H9 (cell line): ENCODE measurements around the gene CCDC157. TPM values are rescaled to one million over a fixed set of nuclear protein-coding genes. Genes with fewer than 3 reads are reported as not detected.
A peak's percentile ranks its signal among the peaks of the same experiment; 100 is the strongest.

Source experiments
- DNase-seq: peaks from one replicate; pipeline ENCODE4 v3.0.0-alpha.2; 2017
- H2AFZ ChIP-seq: one replicate; pipeline ENCODE4 v1.6.1; 2013; ENCODE audit warnings: mild to moderate bottlenecking, low read length, control low read depth, moderate library complexity
- H2AK5ac ChIP-seq: 2 replicates; pipeline ENCODE4 v1.6.1; 2013; ENCODE audit warnings: low read length, control low read depth, mixed read lengths; ENCODE audit not compliant: insufficient read length
- H2BK120ac ChIP-seq: one replicate; pipeline ENCODE4 v1.6.1; 2013; ENCODE audit warnings: low read depth, mild to moderate bottlenecking, low read length, control low read depth, inconsistent platforms; ENCODE audit not compliant: poor library complexity, severe bottlenecking
- H2BK12ac ChIP-seq: 2 replicates; pipeline ENCODE4 v1.6.1; 2013; ENCODE audit warnings: low read length, control low read depth, mixed read lengths, low read depth; ENCODE audit not compliant: insufficient read length
- H2BK15ac ChIP-seq: 2 replicates; pipeline ENCODE4 v1.6.1; 2013; ENCODE audit warnings: low read depth, low read length, control low read depth
- H2BK20ac ChIP-seq: one replicate; pipeline ENCODE4 v1.6.1; 2013; ENCODE audit warnings: low read depth, mild to moderate bottlenecking, low read length, control low read depth, inconsistent platforms; ENCODE audit not compliant: poor library complexity, severe bottlenecking
- H2BK5ac ChIP-seq: 2 replicates; pipeline ENCODE4 v1.6.1; 2013; ENCODE audit warnings: low read length, control low read depth, mixed read lengths; ENCODE audit not compliant: insufficient read length
- H3K14ac ChIP-seq: 2 replicates; pipeline ENCODE4 v1.6.1; 2013; ENCODE audit warnings: low read length, control low read depth; ENCODE audit not compliant: insufficient read depth
- H3K18ac ChIP-seq: 2 replicates; pipeline ENCODE4 v1.6.1; 2013; ENCODE audit warnings: low read depth, mild to moderate bottlenecking, mixed read lengths, low read length, control low read depth; ENCODE audit not compliant: insufficient read length
- H3K23ac ChIP-seq: 2 replicates; pipeline ENCODE4 v1.6.1; 2013; ENCODE audit warnings: low read length, control low read depth, mixed read lengths, low read depth; ENCODE audit not compliant: insufficient read length
- H3K23me2 ChIP-seq: 2 replicates; pipeline ENCODE4 v1.6.1; 2013; ENCODE audit warnings: low read depth, mild to moderate bottlenecking, mixed read lengths, low read length, control low read depth; ENCODE audit not compliant: insufficient read length, poor library complexity, severe bottlenecking
- H3K27ac ChIP-seq: 2 replicates; pipeline ENCODE4 v1.5.1; 2013; ENCODE audit warnings: low read length, control low read depth, mixed read lengths, low read depth; ENCODE audit not compliant: insufficient read length
- H3K27me3 ChIP-seq: 2 replicates; pipeline ENCODE4 v1.6.1; 2013; ENCODE audit warnings: low read length, control low read depth, inconsistent platforms; ENCODE audit not compliant: insufficient read depth
- H3K4ac ChIP-seq: 2 replicates; pipeline ENCODE4 v1.6.1; 2013; ENCODE audit warnings: low read depth, mild to moderate bottlenecking, control low read depth, inconsistent platforms, low read length, moderate library complexity
- H3K4me1 ChIP-seq: 2 replicates; pipeline ENCODE4 v1.6.1; 2013; ENCODE audit warnings: low read length, control low read depth, inconsistent platforms; ENCODE audit not compliant: insufficient read depth
- H3K4me2 ChIP-seq: 2 replicates; pipeline ENCODE4 v1.6.1; 2013; ENCODE audit warnings: low read length, control low read depth, mixed read lengths; ENCODE audit not compliant: insufficient read length, insufficient read depth
- H3K56ac ChIP-seq: 2 replicates; pipeline ENCODE4 v1.6.1; 2013; ENCODE audit warnings: low read depth, mild to moderate bottlenecking, mixed read lengths, low read length, control low read depth; ENCODE audit not compliant: insufficient read length
- H3K79me1 ChIP-seq: 2 replicates; pipeline ENCODE4 v1.6.1; 2013; ENCODE audit warnings: low read depth, mild to moderate bottlenecking, moderate library complexity, low read length, control low read depth, inconsistent platforms; ENCODE audit not compliant: insufficient read depth, poor library complexity, severe bottlenecking
- H3K79me2 ChIP-seq: 2 replicates; pipeline ENCODE4 v1.6.1; 2013; ENCODE audit warnings: low read length, control low read depth, inconsistent platforms; ENCODE audit not compliant: insufficient read depth
- H3K9ac ChIP-seq: 2 replicates; pipeline ENCODE4 v1.6.1; 2013; ENCODE audit warnings: low read length, control low read depth, mixed read lengths; ENCODE audit not compliant: insufficient read length; ENCODE audit errors: extremely low read depth
- H3K9me3 ChIP-seq: one replicate; pipeline ENCODE4 v1.6.1; 2013; ENCODE audit warnings: low read depth, low read length, inconsistent platforms; ENCODE audit not compliant: control insufficient read depth
- H3T11ph ChIP-seq: one replicate; pipeline ENCODE4 v1.6.1; 2013; ENCODE audit warnings: mild to moderate bottlenecking, low read length, control low read depth, inconsistent platforms
- H4K20me1 ChIP-seq: one replicate; pipeline ENCODE4 v1.6.1; 2013; ENCODE audit not compliant: control insufficient read depth, insufficient read length, insufficient read depth
- H4K5ac ChIP-seq: 2 replicates; pipeline ENCODE4 v1.6.1; 2013; ENCODE audit warnings: low read depth, mild to moderate bottlenecking, mixed read lengths, low read length, control low read depth; ENCODE audit not compliant: insufficient read length
- H4K8ac ChIP-seq: replicated peaks from 2 replicates; pipeline ENCODE4 v1.6.1; 2013; ENCODE audit warnings: low read length, control low read depth, mixed read lengths, low read depth; ENCODE audit not compliant: insufficient read length
- H4K91ac ChIP-seq: 2 replicates; pipeline ENCODE4 v1.6.1; 2013; ENCODE audit warnings: low read depth, mild to moderate bottlenecking, moderate library complexity, mixed read lengths, low read length, control low read depth; ENCODE audit not compliant: insufficient read length
- H3K27ac Mint-ChIP-seq, 3 experiments: 2 replicates in 2 of 3; 3 replicates in 1 of 3; pipeline ENCODE4 v1.8.0; 2020 to 2021; ENCODE audit warnings: mixed read lengths in 3 of 3, mild to moderate bottlenecking in 1 of 3, moderate library complexity in 1 of 3
- H3K27me3 Mint-ChIP-seq: 2 replicates; pipeline ENCODE4 v1.8.0; 2021; ENCODE audit warnings: low read depth, mild to moderate bottlenecking, moderate library complexity, mixed read lengths
- H3K36me3 Mint-ChIP-seq, 3 experiments: 2 replicates in 2 of 3; 3 replicates in 1 of 3; pipeline ENCODE4 v1.8.0; 2020 to 2021; ENCODE audit warnings: low read depth in 3 of 3, mixed read lengths in 3 of 3; ENCODE audit not compliant: insufficient read depth in 1 of 3
- H3K4me1 Mint-ChIP-seq, 2 experiments: 2 replicates each; pipeline ENCODE4 v1.8.0; 2020; ENCODE audit warnings: mixed read lengths in 2 of 2
- H3K4me3 Mint-ChIP-seq, 2 experiments: 2 replicates in 1 of 2; 3 replicates in 1 of 2; pipeline ENCODE4 v1.8.0; 2020 to 2021; ENCODE audit warnings: mild to moderate bottlenecking in 2 of 2, mixed read lengths in 2 of 2, moderate library complexity in 1 of 2
- H3K9me3 Mint-ChIP-seq, 2 experiments: 2 replicates in 1 of 2; 3 replicates in 1 of 2; pipeline ENCODE4 v1.8.0; 2020; ENCODE audit warnings: mild to moderate bottlenecking in 2 of 2, mixed read lengths in 2 of 2, moderate library complexity in 1 of 2
- CTCF ChIP-seq: fragments of 200-600 bp; sonication (generic); conservative IDR thresholded peaks from 3 replicates; pipeline ENCODE4 v1.8.0; 2021; ENCODE audit warnings: antibody characterized with exemption, mild to moderate bottlenecking
- WGBS: extraction: QIAGEN DNeasy Blood & Tissue Kit; methylation state at CpG from one replicate; pipeline ENCODE4 v1.1.7; 2013; ENCODE audit warnings: missing lambda C conversion rate, low lambda C conversion rate, mixed read lengths; ENCODE audit not compliant: insufficient read length; ENCODE audit errors: extremely low coverage; 5-methylcytosine and 5-hydroxymethylcytosine counted together
- total RNA-seq: library from RNA; stranded (reverse); gene quantifications from 2 replicates; pipeline ENCODE4 v1.2.1, GENCODE V29; 2021

The CCDC157 gene
- total RNA-seq, 1 experiment from 2014 or later: 4.3 TPM

- Histone ChIP-seq H2BK5ac (no peak overlapping the region), H3K4ac (no peak overlapping the region), H3K4me1 (no peaks in the 10 kb centered on the region; the same call in 1 of the 2 replicates), H2AK5ac (no peak overlapping the region), H2BK120ac (no peak overlapping the region), H4K8ac (no peak overlapping the region), H3T11ph (no peak overlapping the region), H2BK12ac (no peak overlapping the region), H3K79me1 (no peaks in the 10 kb centered on the region), H3K14ac (no peak overlapping the region), H4K91ac (no peak overlapping the region), H3K23me2 (no peaks in the 10 kb centered on the region), H4K5ac (no peak overlapping the region), H2AFZ (no peak overlapping the region), H3K9ac (no peak overlapping the region), H3K4me2 (no peak overlapping the region), H3K56ac (no peak overlapping the region), H2BK15ac (no peak overlapping the region), H2BK20ac (no peak overlapping the region), H3K79me2 (no peaks in the 10 kb centered on the region), H3K23ac (no peak overlapping the region), H3K9me3 (no peaks in the 10 kb centered on the region), H3K18ac (no peak overlapping the region), H3K27me3 (no peaks in the 10 kb centered on the region), H3K27ac (no peak overlapping the region), H4K20me1 (no peaks in the 10 kb centered on the region)
- H3K4me3 Mint-ChIP-seq: no peak overlapping the region
- DNase-seq: no peak
- no peaks in the 10 kb centered on the region for H3K36me3 Mint-ChIP-seq
- no peak for TF ChIP-seq CTCF
- peak overlapping the region in 2 of 3 experiments; percentile 36 to 54; a peak in 1 of 7 replicates for H3K27ac Mint-ChIP-seq
- WGBS: no CpG with 5 or more reads among the region's 7 CpGs
- no peaks in the 10 kb centered on the region; a peak in 1 of 5 replicates for H3K9me3 Mint-ChIP-seq
- no peaks in the 10 kb centered on the region for H3K27me3 Mint-ChIP-seq
- peaks cover 11% of the 10 kb centered on the region in 2 experiments for H3K4me1 Mint-ChIP-seq
Observed at GRCh38 chr22:30309951-30310741, 46.7 kb upstream of the CCDC157 start.
